SK-N-MC (cell line): ENCODE measurements around the gene ATP6V1C2.

ENCODE experiments used
- EZH2 ChIP-seq: fragments of 200-600 bp; sonication (generic); IDR thresholded peaks from one replicate; pipeline ENCODE4 v1.6.1; 2017; ENCODE audit warnings: antibody characterized with exemption
- FOXP2 ChIP-seq: optimal IDR thresholded peaks from 2 replicates; pipeline ENCODE3; 2011; ENCODE audit warnings: mild to moderate bottlenecking, moderate library complexity; ENCODE audit not compliant: insufficient read depth; ENCODE audit errors: extremely low read length, control extremely low read depth
- POLR2AphosphoS5 ChIP-seq: IDR thresholded peaks from 2 replicates; pipeline ENCODE4 v1.6.1; 2012; ENCODE audit warnings: mild to moderate bottlenecking, low read depth, low read length, borderline replicate concordance

GRCh38 chr2:10779776-10780490 is 58.5 kb downstream of the ATP6V1C2 start:
- TF ChIP-seq POLR2AphosphoS5 (no peak), EZH2 (no peak), FOXP2 (no peak)
